Measurements from ENCODE around the gene SOCS7. TPM values are rescaled to one million over a fixed set of nuclear protein-coding genes. Genes with fewer than 3 reads are reported as not detected.

SOCS7 gene
- total RNA-seq, 1 donor from 2014 or later = 16.8 TPM

DNA sequence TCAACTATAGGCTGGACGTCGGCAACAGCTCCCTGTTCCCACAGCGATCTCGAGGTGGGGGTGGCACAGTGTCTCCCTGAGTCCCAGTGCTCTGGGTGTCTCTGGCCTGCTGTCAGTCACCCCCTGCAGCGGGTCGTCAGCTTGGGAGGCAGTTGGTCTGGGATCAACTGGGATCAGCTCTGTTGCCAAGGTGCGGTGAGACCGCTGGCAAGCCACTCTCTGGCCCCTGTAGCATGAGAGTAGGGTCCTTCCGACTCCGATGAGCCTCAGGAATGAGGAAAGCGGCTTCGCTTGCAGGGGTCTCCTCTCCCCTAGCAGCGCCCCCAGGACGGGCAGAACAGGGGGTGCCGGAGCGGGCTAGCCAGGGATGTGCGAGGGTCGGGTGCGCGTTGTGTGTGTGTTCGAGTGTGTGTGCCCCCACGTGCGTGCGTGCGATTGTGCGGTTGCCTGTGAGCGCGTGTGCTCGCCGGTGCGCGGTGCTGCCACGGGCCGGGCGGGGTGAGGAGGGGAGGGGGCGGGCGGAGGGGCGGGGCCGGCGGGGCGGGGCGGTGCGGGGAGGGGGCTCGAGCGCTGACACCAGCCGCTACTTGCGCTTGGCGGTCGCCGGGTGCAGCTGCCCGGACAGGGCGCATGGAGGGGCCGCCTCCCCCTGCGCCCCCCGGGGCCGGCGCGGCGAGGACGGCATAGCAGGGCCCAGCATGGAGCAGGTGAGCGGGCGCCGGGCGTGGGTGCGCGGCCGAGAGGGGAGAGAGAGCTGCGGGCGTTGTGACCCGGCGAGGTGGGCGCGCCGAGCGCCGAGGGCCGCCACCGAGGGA is 67.3 kb downstream of the SOCS7 start:
- DNase-seq (ENCODE audit: low read depth) (no peak), FAIRE-seq (no peak)
- peaks cover 16% of the 10 kb centered on the region for H3K4me1 Mint-ChIP-seq (ENCODE audit: low read depth, unreplicated experiment)
- H3K4me3 ChIP-seq (ENCODE audit: insufficient read depth, low read depth, low read length) = no peak overlapping the region
- no peaks in the 10 kb centered on the region for H3K36me3 Mint-ChIP-seq (ENCODE audit: low read depth, unreplicated experiment)
- no peaks in the 10 kb centered on the region for H3K9me3 Mint-ChIP-seq (ENCODE audit: unreplicated experiment)
- H3K27me3 ChIP-seq (ENCODE audit: insufficient read depth, low read length) = peaks cover 21% of the 10 kb centered on the region
- peaks cover 10% of the 10 kb centered on the region for H3K27me3 Mint-ChIP-seq (ENCODE audit: low read depth, unreplicated experiment)
- no peak overlapping the region for H3K27ac Mint-ChIP-seq (ENCODE audit: unreplicated experiment)
- no peaks in the 10 kb centered on the region for H4K20me1 ChIP-seq (ENCODE audit: insufficient read depth, low read length)
- H3K27ac ChIP-seq (ENCODE audit: low read depth, low read length) = no peak overlapping the region
- H2AFZ ChIP-seq (ENCODE audit: low read depth, low read length) = peak overlapping the region; percentile 47
- H3K79me2 ChIP-seq (ENCODE audit: insufficient read depth, low read length) = no peaks in the 10 kb centered on the region
- H3K36me3 ChIP-seq (ENCODE audit: insufficient read depth, low read length) = no peaks in the 10 kb centered on the region
- peak; percentile 97 for TF ChIP-seq EZH2 (IDR thresholded peaks at IDR 0.05; ENCODE audit: insufficient read depth, low read length)
- TF ChIP-seq, protein P1, sequence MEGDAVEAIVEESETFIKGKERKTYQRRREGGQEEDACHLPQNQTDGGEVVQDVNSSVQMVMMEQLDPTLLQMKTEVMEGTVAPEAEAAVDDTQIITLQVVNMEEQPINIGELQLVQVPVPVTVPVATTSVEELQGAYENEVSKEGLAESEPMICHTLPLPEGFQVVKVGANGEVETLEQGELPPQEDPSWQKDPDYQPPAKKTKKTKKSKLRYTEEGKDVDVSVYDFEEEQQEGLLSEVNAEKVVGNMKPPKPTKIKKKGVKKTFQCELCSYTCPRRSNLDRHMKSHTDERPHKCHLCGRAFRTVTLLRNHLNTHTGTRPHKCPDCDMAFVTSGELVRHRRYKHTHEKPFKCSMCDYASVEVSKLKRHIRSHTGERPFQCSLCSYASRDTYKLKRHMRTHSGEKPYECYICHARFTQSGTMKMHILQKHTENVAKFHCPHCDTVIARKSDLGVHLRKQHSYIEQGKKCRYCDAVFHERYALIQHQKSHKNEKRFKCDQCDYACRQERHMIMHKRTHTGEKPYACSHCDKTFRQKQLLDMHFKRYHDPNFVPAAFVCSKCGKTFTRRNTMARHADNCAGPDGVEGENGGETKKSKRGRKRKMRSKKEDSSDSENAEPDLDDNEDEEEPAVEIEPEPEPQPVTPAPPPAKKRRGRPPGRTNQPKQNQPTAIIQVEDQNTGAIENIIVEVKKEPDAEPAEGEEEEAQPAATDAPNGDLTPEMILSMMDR (IDR thresholded peaks at IDR 0.05; ENCODE audit: insufficient read depth, low read depth, low read length) = no peak
- H3K4me1 ChIP-seq (ENCODE audit: insufficient read depth, low read length) = peaks cover 20% of the 10 kb centered on the region
- no peaks in the 10 kb centered on the region for H3K9me3 ChIP-seq (ENCODE audit: insufficient read depth, low read depth, low read length)
- H3K9ac ChIP-seq (ENCODE audit: low read length) = no peak overlapping the region
- peak overlapping the region; percentile 81 for H3K4me3 Mint-ChIP-seq (ENCODE audit: unreplicated experiment)
- peak overlapping the region; percentile 76 for H3K4me2 ChIP-seq (ENCODE audit: low read length)

DNA sequence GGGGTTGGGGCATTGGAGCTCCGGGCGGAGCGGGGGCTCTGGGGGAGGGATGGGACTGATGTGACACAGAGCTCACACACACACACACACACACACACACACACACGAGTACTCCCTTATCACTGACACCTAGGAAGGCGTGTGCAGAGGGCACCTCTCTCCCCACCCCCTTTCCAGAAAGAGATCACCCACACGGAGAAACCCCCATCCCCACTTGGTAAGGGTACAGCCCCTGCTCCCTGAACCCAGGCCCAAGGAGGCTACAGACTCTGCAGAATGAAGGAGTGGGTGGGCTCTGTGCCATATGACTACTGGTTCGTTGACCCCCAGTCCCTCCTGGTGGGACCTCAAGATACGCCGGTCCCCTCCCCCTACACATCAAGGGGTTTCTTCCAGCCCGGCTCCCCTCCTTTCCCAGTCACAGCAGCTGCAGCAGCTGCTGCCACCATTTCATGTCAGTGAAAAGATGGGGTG is 67.9 kb downstream of the SOCS7 start:
- Mint-ChIP-seq H3K36me3 (ENCODE audit: low read depth, unreplicated experiment) (no peaks in the 10 kb centered on the region), H3K4me3 (ENCODE audit: unreplicated experiment) (peak overlapping the region; percentile 67), H3K27me3 (ENCODE audit: low read depth, unreplicated experiment) (peaks cover 10% of the 10 kb centered on the region), H3K4me1 (ENCODE audit: low read depth, unreplicated experiment) (peaks cover 16% of the 10 kb centered on the region), H3K27ac (ENCODE audit: unreplicated experiment) (peak overlapping the region; percentile 41), H3K9me3 (ENCODE audit: unreplicated experiment) (no peaks in the 10 kb centered on the region)
- no peaks in the 10 kb centered on the region for H3K9me3 ChIP-seq (ENCODE audit: insufficient read depth, low read depth, low read length)
- peaks cover 20% of the 10 kb centered on the region for H3K4me1 ChIP-seq (ENCODE audit: insufficient read depth, low read length)
- no peaks in the 10 kb centered on the region for H3K36me3 ChIP-seq (ENCODE audit: insufficient read depth, low read length)
- H4K20me1 ChIP-seq (ENCODE audit: insufficient read depth, low read length) = no peaks in the 10 kb centered on the region
- H3K27ac ChIP-seq (ENCODE audit: low read depth, low read length) = no peak overlapping the region
- no peak for TF ChIP-seq EZH2 (IDR thresholded peaks at IDR 0.05; ENCODE audit: insufficient read depth, low read length)
- TF ChIP-seq, protein P1 (IDR thresholded peaks at IDR 0.05; ENCODE audit: insufficient read depth, low read depth, low read length) = no peak
- H3K4me2 ChIP-seq (ENCODE audit: low read length) = peak overlapping the region; percentile 76
- no peak overlapping the region for H3K9ac ChIP-seq (ENCODE audit: low read length)
- H3K79me2 ChIP-seq (ENCODE audit: insufficient read depth, low read length) = no peaks in the 10 kb centered on the region
- DNase-seq (ENCODE audit: low read depth) (no peak), FAIRE-seq (no peak)
- peaks cover 21% of the 10 kb centered on the region for H3K27me3 ChIP-seq (ENCODE audit: insufficient read depth, low read length)
- no peak overlapping the region for H3K4me3 ChIP-seq (ENCODE audit: insufficient read depth, low read depth, low read length)
- no peak overlapping the region for H2AFZ ChIP-seq (ENCODE audit: low read depth, low read length)

DNA sequence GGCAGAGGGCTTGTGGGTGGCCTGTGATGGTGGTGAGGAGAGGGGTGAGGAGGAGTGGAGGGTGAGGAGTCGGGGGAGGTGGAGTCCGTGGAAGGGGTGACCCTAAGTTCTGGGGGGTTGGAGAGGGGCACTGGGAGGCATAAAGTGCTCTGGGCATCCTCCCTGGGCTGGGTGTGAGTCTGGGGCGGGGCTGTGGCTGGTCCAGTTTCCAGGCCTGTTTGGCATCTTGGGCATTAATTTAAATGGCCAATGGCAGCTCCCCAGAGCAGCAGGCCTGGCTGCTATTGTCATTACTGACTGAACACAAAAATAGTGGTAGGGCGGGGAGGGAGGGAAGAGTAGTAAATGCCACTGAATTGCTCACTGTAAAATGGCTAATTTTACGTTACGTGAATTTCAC is 68.9 kb downstream of the SOCS7 start:
- Histone ChIP-seq H3K36me3 (ENCODE audit: insufficient read depth, low read length) (no peaks in the 10 kb centered on the region), H3K79me2 (ENCODE audit: insufficient read depth, low read length) (no peaks in the 10 kb centered on the region), H3K4me3 (ENCODE audit: insufficient read depth, low read depth, low read length) (no peak overlapping the region), H3K9ac (ENCODE audit: low read length) (no peak overlapping the region), H3K27ac (ENCODE audit: low read depth, low read length) (no peak overlapping the region), H3K9me3 (ENCODE audit: insufficient read depth, low read depth, low read length) (no peaks in the 10 kb centered on the region), H3K27me3 (ENCODE audit: insufficient read depth, low read length) (peaks cover 21% of the 10 kb centered on the region), H3K4me1 (ENCODE audit: insufficient read depth, low read length) (peaks cover 22% of the 10 kb centered on the region), H2AFZ (ENCODE audit: low read depth, low read length) (no peak overlapping the region), H3K4me2 (ENCODE audit: low read length) (no peak overlapping the region), H4K20me1 (ENCODE audit: insufficient read depth, low read length) (no peaks in the 10 kb centered on the region)
- no peak for DNase-seq (ENCODE audit: low read depth)
- H3K4me3 Mint-ChIP-seq (ENCODE audit: unreplicated experiment) = no peak overlapping the region
- no peaks in the 10 kb centered on the region for H3K9me3 Mint-ChIP-seq (ENCODE audit: unreplicated experiment)
- no peaks in the 10 kb centered on the region for H3K36me3 Mint-ChIP-seq (ENCODE audit: low read depth, unreplicated experiment)
- no peak for TF ChIP-seq EZH2 (IDR thresholded peaks at IDR 0.05; ENCODE audit: insufficient read depth, low read length)
- peaks cover 10% of the 10 kb centered on the region for H3K27me3 Mint-ChIP-seq (ENCODE audit: low read depth, unreplicated experiment)
- no peak for FAIRE-seq
- peaks cover 21% of the 10 kb centered on the region for H3K4me1 Mint-ChIP-seq (ENCODE audit: low read depth, unreplicated experiment)
- H3K27ac Mint-ChIP-seq (ENCODE audit: unreplicated experiment) = no peak overlapping the region
